ENCODE measurements around the gene CLRN1.

GRCh38 chr3:150928234-150928633 is 44.3 kb downstream of the CLRN1 start:
- TF ChIP-seq CTCF (IDR thresholded peaks at IDR 0.05; ENCODE audit: low read depth, low read length) (no peak), EZH2phosphoT487 (IDR thresholded peaks at IDR 0.05; ENCODE audit: low read depth) (no peak)

Data from OCI-LY3 (cell line).